Activated CD8-positive, alpha-beta memory T cell treated with anti-CD3 and anti-CD28 coated beads, Interleukin-2, amount 50 U/mL, for 24 hours (primary cell): ENCODE measurements around the gene CACNA2D3.

Source experiments
- DNase-seq: peaks from one replicate; pipeline ENCODE4 v3.0.0-alpha.2; 2020; ENCODE audit errors: extremely low read depth

CACNA2D3 gene

GRCh38 chr3:54273791-54274190, 151.4 kb downstream of the CACNA2D3 start:
- DNase-seq = no peak

GRCh38 chr3:54274607-54275006, 152.3 kb downstream of the CACNA2D3 start:
- no peak for DNase-seq

GRCh38 chr3:54279005-54279583, 156.7 kb downstream of the CACNA2D3 start:
- no peak for DNase-seq

- no peak for DNase-seq
Observed at GRCh38 chr3:54283470-54283869, 161.1 kb downstream of the CACNA2D3 start.

GRCh38 chr3:54294214-54294613, 171.9 kb downstream of the CACNA2D3 start:
- DNase-seq = no peak

GRCh38 chr3:54296531-54296930, 174.2 kb downstream of the CACNA2D3 start:
- no peak for DNase-seq

- DNase-seq = no peak
Observed at GRCh38 chr3:54299169-54299935, 177.0 kb downstream of the CACNA2D3 start.

GRCh38 chr3:54303517-54304375, 181.4 kb downstream of the CACNA2D3 start:
- no peak for DNase-seq

GRCh38 chr3:54304877-54305276, 182.5 kb downstream of the CACNA2D3 start:
- DNase-seq = no peak

GRCh38 chr3:54305409-54306099, 183.2 kb downstream of the CACNA2D3 start:
- no peak for DNase-seq

GRCh38 chr3:54307566-54308180, 185.3 kb downstream of the CACNA2D3 start:
- no peak for DNase-seq

- DNase-seq = no peak
Observed at GRCh38 chr3:54309601-54310000, 187.2 kb downstream of the CACNA2D3 start.

- no peak for DNase-seq
Observed at GRCh38 chr3:54311211-54311747, 188.9 kb downstream of the CACNA2D3 start.

- no peak for DNase-seq
Observed at GRCh38 chr3:54312156-54312899, 190.0 kb downstream of the CACNA2D3 start.

GRCh38 chr3:54313418-54313817, 191.1 kb downstream of the CACNA2D3 start:
- no peak for DNase-seq

GRCh38 chr3:54321520-54321919, 199.2 kb downstream of the CACNA2D3 start:
- no peak for DNase-seq

GRCh38 chr3:54322354-54322753, 200.0 kb downstream of the CACNA2D3 start:
- no peak for DNase-seq

GRCh38 chr3:54324103-54324502, 201.8 kb downstream of the CACNA2D3 start:
- DNase-seq = no peak

- DNase-seq = no peak
Observed at GRCh38 chr3:54326951-54327350, 204.6 kb downstream of the CACNA2D3 start.

GRCh38 chr3:54331341-54331740, 209.0 kb downstream of the CACNA2D3 start:
- DNase-seq = no peak

GRCh38 chr3:54337846-54338245, 215.5 kb downstream of the CACNA2D3 start:
- no peak for DNase-seq
